Upper lobe of right lung (tissue), 1 donor: ENCODE results near the gene BIVM. TPM values are rescaled to one million over a fixed set of nuclear protein-coding genes. Genes with fewer than 3 reads are reported as not detected.

Source experiments
- ATAC-seq: fragments of 200-7000 bp; cut with Tn5 transposase; one replicate; pipeline ENCODE4 v1.9.1; 2020; ENCODE audit warnings: mild to moderate bottlenecking, moderate library complexity
- DNase-seq: peaks from one replicate; pipeline ENCODE4 v3.0.0-alpha.2; 2020
- H3K27ac ChIP-seq: fragments of 200-600 bp; one replicate; pipeline ENCODE4 v1.8.0; 2022
- H3K27me3 ChIP-seq: fragments of 200-600 bp; one replicate; pipeline ENCODE4 v1.8.0; 2022; ENCODE audit warnings: mild to moderate bottlenecking
- H3K36me3 ChIP-seq: fragments of 200-600 bp; one replicate; pipeline ENCODE4 v1.8.0; 2022
- H3K4me1 ChIP-seq: fragments of 200-600 bp; one replicate; pipeline ENCODE4 v1.8.0; 2022
- H3K4me3 ChIP-seq: fragments of 200-600 bp; one replicate; pipeline ENCODE4 v1.8.0; 2022; ENCODE audit warnings: mild to moderate bottlenecking
- H3K9me3 ChIP-seq: fragments of 200-600 bp; one replicate; pipeline ENCODE4 v1.8.0; 2022
- CTCF ChIP-seq: fragments of 200-600 bp; IDR thresholded peaks from one replicate; pipeline ENCODE4 v1.8.0; 2022; ENCODE audit warnings: antibody characterized with exemption
- intact Hi-C: fragments of 100-400 bp; cut with DNase I; formaldehyde crosslinking; loops from one replicate; pipeline ENCODE4 v1.11.0; 2022
- total RNA-seq: library from RNA; stranded (reverse); fragmentation: NEBNext Ultra II Directional; extraction: Animal tissue kit (Norgen Biotek cat#: 25700); gene quantifications from one replicate; pipeline ENCODE4 v1.2.1, GENCODE V29; 2021
- donor health status: DM: no; HTN: yes; CAD: no; lungs with severe emphysema.

BIVM gene
- total RNA-seq, 1 donor from 2014 or later, result 16.1 TPM

GRCh38 chr13:102772042-102772425, 26.9 kb upstream of the BIVM start:
- no peak for ATAC-seq
- Histone ChIP-seq H3K36me3 (no peaks in the 10 kb centered on the region), H3K4me3 (no peak overlapping the region), H3K4me1 (peaks cover 5% of the 10 kb centered on the region), H3K27me3 (no peaks in the 10 kb centered on the region), H3K9me3 (no peaks in the 10 kb centered on the region), H3K27ac (no peak overlapping the region)
- no peak for DNase-seq
- intact Hi-C loops, result no loop called here
- no peak for TF ChIP-seq CTCF

GRCh38 chr13:102773441-102774213, 25.3 kb upstream of the BIVM start, which contains the start of gene TEX30:
TEX30 (minus strand) TSS chr13:102773786; CDS start chr13:102770026, 3,760 bp downstream.
- ATAC-seq, result peak; percentile 99
- Histone ChIP-seq H3K36me3 (no peaks in the 10 kb centered on the region), H3K27me3 (no peaks in the 10 kb centered on the region), H3K4me3 (peak within 1 kb of the TSS; percentile 73), H3K9me3 (no peaks in the 10 kb centered on the region), H3K4me1 (peaks cover 5% of the 10 kb centered on the region), H3K27ac (peak within 1 kb of the TSS; percentile 67)
- intact Hi-C loops, result no loop called here
- TF ChIP-seq CTCF, result no peak
- DNase-seq, result peak; percentile 93

GRCh38 chr13:102774214-102774568, 24.7 kb upstream of the BIVM start:
- intact Hi-C loops, result no loop called here
- Histone ChIP-seq H3K4me3 (peak overlapping the region; percentile 73), H3K27ac (peak overlapping the region; percentile 67), H3K27me3 (no peaks in the 10 kb centered on the region), H3K36me3 (no peaks in the 10 kb centered on the region), H3K9me3 (no peaks in the 10 kb centered on the region), H3K4me1 (peaks cover 5% of the 10 kb centered on the region)
- no peak for TF ChIP-seq CTCF
- ATAC-seq (no peak), DNase-seq (no peak)

GRCh38 chr13:102774591-102775520, 24.1 kb upstream of the BIVM start:
- no peaks in the 10 kb centered on the region for H3K9me3 ChIP-seq
- peaks cover 5% of the 10 kb centered on the region for H3K4me1 ChIP-seq
- H3K4me3 ChIP-seq, result no peak overlapping the region
- no peaks in the 10 kb centered on the region for H3K36me3 ChIP-seq
- no peak for TF ChIP-seq CTCF
- intact Hi-C loops, result no loop called here
- ATAC-seq (no peak), DNase-seq (no peak)
- no peak overlapping the region for H3K27ac ChIP-seq
- no peaks in the 10 kb centered on the region for H3K27me3 ChIP-seq

GRCh38 chr13:102776271-102776670, 22.6 kb upstream of the BIVM start:
- Histone ChIP-seq H3K36me3 (no peaks in the 10 kb centered on the region), H3K9me3 (no peaks in the 10 kb centered on the region), H3K27ac (no peak overlapping the region), H3K4me3 (no peak overlapping the region), H3K27me3 (no peaks in the 10 kb centered on the region), H3K4me1 (peaks cover 5% of the 10 kb centered on the region)
- intact Hi-C loops, result no loop called here
- DNase-seq, result no peak
- no peak for TF ChIP-seq CTCF
- ATAC-seq, result no peak
